ENCODE data around the gene ATG16L1. TPM values are rescaled to one million over a fixed set of nuclear protein-coding genes. Genes with fewer than 3 reads are reported as not detected.

Gene ATG16L1
- total and polyA plus RNA-seq, 8 donors = 7.4 to 15.0 (median 10.5) TPM

GRCh38 chr2:233319256-233319655 lies 67.8 kb downstream of the ATG16L1 start:
- H3K4me1 ChIP-seq = no peaks in the 10 kb centered on the region
- H3K9me3 ChIP-seq = no peaks in the 10 kb centered on the region
- H3K4me3 ChIP-seq = no peak overlapping the region
- WGBS, 2 donors = 66 to 67% methylated on average over 5 of the region's 5 CpGs
- no peak for DNase-seq
- no peak for FAIRE-seq
- intact Hi-C loops (cut with DNase I) = no loop called here
- TF ChIP-seq CTCF (IDR thresholded peaks at IDR 0.05) = no peak
- no peaks in the 10 kb centered on the region for H3K36me3 ChIP-seq
- no peak overlapping the region for H3K27ac ChIP-seq
- H3K27me3 ChIP-seq = no peaks in the 10 kb centered on the region
- no peak for ATAC-seq

DNA sequence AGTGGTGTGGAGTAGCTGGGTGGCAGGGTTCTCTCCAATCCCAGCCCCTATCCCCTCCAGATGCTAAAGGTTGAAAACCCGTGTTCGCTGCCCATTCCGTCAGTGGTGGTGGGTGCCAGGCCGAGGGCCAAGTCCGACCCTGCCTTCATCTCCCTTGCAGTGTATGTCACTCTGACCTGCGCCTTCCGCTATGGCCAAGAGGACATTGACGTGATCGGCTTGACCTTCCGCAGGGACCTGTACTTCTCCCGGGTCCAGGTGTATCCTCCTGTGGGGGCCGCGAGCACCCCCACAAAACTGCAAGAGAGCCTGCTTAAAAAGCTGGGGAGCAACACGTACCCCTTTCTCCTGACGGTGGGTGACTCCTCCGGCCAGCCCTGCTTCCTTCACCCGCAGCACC lies 69.0 kb downstream of the ATG16L1 start:
- Histone ChIP-seq H3K27me3 (no peaks in the 10 kb centered on the region), H3K36me3 (no peaks in the 10 kb centered on the region), H3K4me3 (no peak overlapping the region), H3K4me1 (no peaks in the 10 kb centered on the region), H3K27ac (no peak overlapping the region), H3K9me3 (no peaks in the 10 kb centered on the region)
- intact Hi-C loops (cut with DNase I) = no loop called here
- ATAC-seq (no peak), FAIRE-seq (no peak), DNase-seq (no peak)
- WGBS, 2 donors = 82 to 88% methylated on average over 17 of the region's 17 CpGs
- TF ChIP-seq CTCF (IDR thresholded peaks at IDR 0.05) = no peak

- intact Hi-C loops (cut with DNase I) = no loop called here
- no peak for ATAC-seq
- H3K27ac ChIP-seq = no peak overlapping the region
- no peak for FAIRE-seq
- no peaks in the 10 kb centered on the region for H3K9me3 ChIP-seq
- H3K36me3 ChIP-seq = no peaks in the 10 kb centered on the region
- H3K27me3 ChIP-seq = no peaks in the 10 kb centered on the region
- no peak overlapping the region for H3K4me3 ChIP-seq
- no peaks in the 10 kb centered on the region for H3K4me1 ChIP-seq
- no peak for DNase-seq
- WGBS, 2 donors = 60 to 69% methylated on average over 6 of the region's 6 CpGs
- no peak for TF ChIP-seq CTCF (IDR thresholded peaks at IDR 0.05)
Measured at GRCh38 chr2:233321166-233321565, 69.7 kb downstream of the ATG16L1 start.

DNA sequence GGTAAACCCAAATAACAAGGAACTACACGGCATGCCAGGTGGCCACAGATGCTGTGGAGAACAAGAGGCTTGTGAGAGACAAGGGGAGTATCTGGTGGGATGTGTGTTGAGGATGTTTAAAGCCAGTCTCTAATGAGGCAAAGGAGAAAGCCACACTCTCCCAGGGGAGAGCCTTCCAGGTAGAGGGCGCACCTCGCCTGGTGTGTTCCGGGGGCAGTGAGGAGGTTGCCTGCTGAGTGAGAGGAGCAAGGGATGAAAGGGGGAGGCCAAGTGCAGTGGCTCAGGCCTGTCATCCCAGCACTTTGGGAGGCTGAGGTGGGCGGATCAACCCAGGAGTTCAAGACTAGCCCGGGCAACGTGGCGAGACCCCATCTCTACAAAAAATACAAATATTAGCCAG lies 72.4 kb downstream of the ATG16L1 start:
- no peak for FAIRE-seq
- DNase-seq = no peak
- WGBS, 2 donors = 81% methylated on average over 8 of the region's 8 CpGs

DNA sequence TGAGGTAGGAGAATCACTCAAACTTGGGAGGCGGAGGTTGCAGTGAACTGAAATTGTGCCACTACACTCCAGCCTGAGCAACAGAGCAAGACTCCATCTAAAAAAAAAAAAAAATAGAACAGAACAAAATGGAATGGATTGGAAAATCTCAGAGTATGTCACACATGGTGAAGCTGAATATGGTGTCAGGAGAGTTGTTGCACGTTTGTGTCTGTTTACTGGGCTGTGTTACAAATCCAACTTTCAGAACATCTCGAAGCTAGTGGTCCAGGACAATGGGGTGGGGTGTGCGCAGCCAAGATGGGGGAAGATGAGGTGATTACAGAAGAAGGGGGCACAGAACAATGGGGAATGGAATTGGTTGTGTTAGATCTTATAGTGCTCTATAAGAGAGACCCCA lies 73.8 kb downstream of the ATG16L1 start:
- Histone ChIP-seq H3K4me3 (no peak overlapping the region), H3K36me3 (no peaks in the 10 kb centered on the region), H3K27me3 (no peaks in the 10 kb centered on the region), H3K9me3 (no peaks in the 10 kb centered on the region), H3K27ac (no peak overlapping the region), H3K4me1 (no peaks in the 10 kb centered on the region)
- intact Hi-C loops (cut with DNase I) = no loop called here
- FAIRE-seq (no peak), ATAC-seq (no peak), DNase-seq (no peak)
- WGBS, 2 donors = 62 to 76% methylated on average over 4 of the region's 4 CpGs
- no peak for TF ChIP-seq CTCF (IDR thresholded peaks at IDR 0.05)

More for the DNA sequence above, 72.4 kb downstream of the ATG16L1 start:
- Histone ChIP-seq H3K27ac (no peak overlapping the region), H3K4me1 (no peaks in the 10 kb centered on the region), H3K4me3 (no peak overlapping the region), H3K27me3 (no peaks in the 10 kb centered on the region), H3K36me3 (no peaks in the 10 kb centered on the region), H3K9me3 (no peaks in the 10 kb centered on the region)
- ATAC-seq = no peak
- TF ChIP-seq CTCF (IDR thresholded peaks at IDR 0.05) = no peak
- intact Hi-C loops (cut with DNase I) = no loop called here
